Breast epithelium (tissue), 3 donors: ENCODE results near the gene TSPAN7.

Experiments
- POLR2A ChIP-seq: fragments of 450-650 bp; IDR thresholded peaks from one replicate; pipeline ENCODE4 v1.6.1; 2016; ENCODE audit warnings: antibody characterized with exemption, mild to moderate bottlenecking, moderate library complexity
- POLR2AphosphoS5 ChIP-seq, 3 donors: sonication (generic); formaldehyde crosslinking; IDR thresholded peaks; one replicate each; pipeline ENCODE4 v1.6.1; 2017; ENCODE audit warnings: antibody characterized with exemption in 3 of 3
- TF ChIP-seq, protein P1 (sequence below), 3 donors: fragments of 450-650 bp; IDR thresholded peaks; one replicate each; pipeline ENCODE4 v1.5.1; 2016 to 2017; ENCODE audit warnings: antibody characterized with exemption in 3 of 3, mild to moderate bottlenecking in 3 of 3, moderate library complexity in 3 of 3

DNA sequence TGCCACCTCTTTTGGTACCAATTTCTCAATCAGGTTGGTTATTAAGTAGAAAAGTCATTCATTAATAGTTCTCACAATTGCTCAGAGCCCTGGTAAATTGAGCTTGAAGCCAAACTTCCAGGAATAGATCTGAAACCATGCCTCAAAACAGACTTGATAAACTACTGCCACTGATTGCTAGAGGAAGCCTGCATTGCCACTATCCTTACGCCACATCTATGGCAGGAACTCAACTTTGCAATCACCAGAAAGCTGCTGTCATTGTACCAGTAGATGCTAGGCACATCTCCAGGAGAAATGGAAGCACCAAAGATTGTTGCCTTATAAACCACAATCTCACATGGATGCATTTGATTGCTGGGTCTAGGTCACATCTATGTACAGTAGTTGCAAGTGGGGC, 21.6 kb upstream of the TSPAN7 start:
- TF ChIP-seq, protein P1, sequence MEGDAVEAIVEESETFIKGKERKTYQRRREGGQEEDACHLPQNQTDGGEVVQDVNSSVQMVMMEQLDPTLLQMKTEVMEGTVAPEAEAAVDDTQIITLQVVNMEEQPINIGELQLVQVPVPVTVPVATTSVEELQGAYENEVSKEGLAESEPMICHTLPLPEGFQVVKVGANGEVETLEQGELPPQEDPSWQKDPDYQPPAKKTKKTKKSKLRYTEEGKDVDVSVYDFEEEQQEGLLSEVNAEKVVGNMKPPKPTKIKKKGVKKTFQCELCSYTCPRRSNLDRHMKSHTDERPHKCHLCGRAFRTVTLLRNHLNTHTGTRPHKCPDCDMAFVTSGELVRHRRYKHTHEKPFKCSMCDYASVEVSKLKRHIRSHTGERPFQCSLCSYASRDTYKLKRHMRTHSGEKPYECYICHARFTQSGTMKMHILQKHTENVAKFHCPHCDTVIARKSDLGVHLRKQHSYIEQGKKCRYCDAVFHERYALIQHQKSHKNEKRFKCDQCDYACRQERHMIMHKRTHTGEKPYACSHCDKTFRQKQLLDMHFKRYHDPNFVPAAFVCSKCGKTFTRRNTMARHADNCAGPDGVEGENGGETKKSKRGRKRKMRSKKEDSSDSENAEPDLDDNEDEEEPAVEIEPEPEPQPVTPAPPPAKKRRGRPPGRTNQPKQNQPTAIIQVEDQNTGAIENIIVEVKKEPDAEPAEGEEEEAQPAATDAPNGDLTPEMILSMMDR (IDR thresholded peaks at IDR 0.05) = no peak
- TF ChIP-seq POLR2A (no peak), POLR2AphosphoS5 (IDR thresholded peaks at IDR 0.05) (no peak)
